GM10266 (cell line): ENCODE measurements around the gene PLEKHG5.

Experiments
- DNase-seq: peaks from one replicate; pipeline ENCODE4 v3.0.0; 2012; ENCODE audit errors: extremely low spot score
- TF ChIP-seq, protein P1 (sequence below): IDR thresholded peaks from 2 replicates; pipeline ENCODE4 v1.5.1; 2012; ENCODE audit warnings: mild to moderate bottlenecking, low read depth; ENCODE audit not compliant: control insufficient read depth, insufficient read depth; ENCODE audit errors: missing control alignments

The PLEKHG5 gene

DNA sequence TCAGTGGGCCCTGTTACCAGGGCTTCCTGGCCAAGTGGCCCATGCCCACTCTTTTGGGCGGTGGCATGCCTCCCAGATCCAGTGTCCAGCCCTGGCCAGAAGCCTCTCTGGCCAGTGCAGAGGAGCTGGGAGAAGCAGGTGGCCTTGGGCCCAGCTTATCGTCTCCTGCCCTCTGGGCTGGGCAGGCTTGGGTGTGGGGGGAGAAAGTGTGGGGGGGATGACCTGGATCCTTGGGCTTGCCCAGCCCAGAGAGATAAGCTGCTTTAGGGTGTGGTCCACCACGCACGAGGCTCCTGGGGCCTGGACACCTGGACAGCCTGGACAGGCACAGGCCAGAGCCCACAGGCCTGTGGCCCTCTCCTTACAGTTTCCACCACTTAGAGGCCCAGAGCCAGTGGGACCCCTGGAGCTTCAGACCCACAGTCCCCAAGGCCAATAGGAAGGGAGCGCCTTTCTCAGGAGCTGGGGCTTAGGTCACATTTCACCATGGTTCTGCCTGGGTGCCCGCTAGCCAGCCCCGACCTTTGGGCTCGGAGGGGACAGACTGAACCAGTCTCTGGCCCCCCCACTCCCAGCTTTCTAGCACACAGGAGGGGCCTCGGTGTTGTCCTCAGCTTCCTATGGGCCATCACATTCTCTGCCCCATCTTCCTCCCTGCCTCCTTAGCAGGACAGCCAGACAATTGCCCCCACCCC lies 65.0 kb downstream of the PLEKHG5 start:
- DNase-seq, result no peak

DNA sequence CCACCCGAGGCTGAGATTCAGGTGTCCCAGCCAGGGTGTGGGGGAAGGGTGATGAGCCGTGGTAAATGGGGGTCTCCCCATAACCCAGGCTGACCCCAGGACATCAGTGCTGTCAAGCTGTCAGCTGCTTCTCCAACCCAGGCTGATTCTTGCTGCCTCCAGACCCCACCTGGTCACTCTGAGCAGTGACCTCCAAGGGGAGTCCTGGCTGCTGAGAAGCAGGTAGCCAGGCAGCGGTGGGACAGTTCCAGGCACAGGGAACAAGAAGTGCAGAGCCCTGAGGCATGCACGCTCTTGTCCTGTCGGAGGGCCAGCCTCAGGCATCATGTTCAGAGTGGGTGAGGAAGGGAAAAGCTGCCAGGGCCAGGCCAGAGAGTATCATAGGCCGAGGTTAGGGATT lies 65.8 kb downstream of the PLEKHG5 start:
- no peak for DNase-seq
- TF ChIP-seq, protein P1, sequence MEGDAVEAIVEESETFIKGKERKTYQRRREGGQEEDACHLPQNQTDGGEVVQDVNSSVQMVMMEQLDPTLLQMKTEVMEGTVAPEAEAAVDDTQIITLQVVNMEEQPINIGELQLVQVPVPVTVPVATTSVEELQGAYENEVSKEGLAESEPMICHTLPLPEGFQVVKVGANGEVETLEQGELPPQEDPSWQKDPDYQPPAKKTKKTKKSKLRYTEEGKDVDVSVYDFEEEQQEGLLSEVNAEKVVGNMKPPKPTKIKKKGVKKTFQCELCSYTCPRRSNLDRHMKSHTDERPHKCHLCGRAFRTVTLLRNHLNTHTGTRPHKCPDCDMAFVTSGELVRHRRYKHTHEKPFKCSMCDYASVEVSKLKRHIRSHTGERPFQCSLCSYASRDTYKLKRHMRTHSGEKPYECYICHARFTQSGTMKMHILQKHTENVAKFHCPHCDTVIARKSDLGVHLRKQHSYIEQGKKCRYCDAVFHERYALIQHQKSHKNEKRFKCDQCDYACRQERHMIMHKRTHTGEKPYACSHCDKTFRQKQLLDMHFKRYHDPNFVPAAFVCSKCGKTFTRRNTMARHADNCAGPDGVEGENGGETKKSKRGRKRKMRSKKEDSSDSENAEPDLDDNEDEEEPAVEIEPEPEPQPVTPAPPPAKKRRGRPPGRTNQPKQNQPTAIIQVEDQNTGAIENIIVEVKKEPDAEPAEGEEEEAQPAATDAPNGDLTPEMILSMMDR, result no peak

More for the DNA sequence above, 65.0 kb downstream of the PLEKHG5 start:
- TF ChIP-seq, protein P1, result no peak

DNA sequence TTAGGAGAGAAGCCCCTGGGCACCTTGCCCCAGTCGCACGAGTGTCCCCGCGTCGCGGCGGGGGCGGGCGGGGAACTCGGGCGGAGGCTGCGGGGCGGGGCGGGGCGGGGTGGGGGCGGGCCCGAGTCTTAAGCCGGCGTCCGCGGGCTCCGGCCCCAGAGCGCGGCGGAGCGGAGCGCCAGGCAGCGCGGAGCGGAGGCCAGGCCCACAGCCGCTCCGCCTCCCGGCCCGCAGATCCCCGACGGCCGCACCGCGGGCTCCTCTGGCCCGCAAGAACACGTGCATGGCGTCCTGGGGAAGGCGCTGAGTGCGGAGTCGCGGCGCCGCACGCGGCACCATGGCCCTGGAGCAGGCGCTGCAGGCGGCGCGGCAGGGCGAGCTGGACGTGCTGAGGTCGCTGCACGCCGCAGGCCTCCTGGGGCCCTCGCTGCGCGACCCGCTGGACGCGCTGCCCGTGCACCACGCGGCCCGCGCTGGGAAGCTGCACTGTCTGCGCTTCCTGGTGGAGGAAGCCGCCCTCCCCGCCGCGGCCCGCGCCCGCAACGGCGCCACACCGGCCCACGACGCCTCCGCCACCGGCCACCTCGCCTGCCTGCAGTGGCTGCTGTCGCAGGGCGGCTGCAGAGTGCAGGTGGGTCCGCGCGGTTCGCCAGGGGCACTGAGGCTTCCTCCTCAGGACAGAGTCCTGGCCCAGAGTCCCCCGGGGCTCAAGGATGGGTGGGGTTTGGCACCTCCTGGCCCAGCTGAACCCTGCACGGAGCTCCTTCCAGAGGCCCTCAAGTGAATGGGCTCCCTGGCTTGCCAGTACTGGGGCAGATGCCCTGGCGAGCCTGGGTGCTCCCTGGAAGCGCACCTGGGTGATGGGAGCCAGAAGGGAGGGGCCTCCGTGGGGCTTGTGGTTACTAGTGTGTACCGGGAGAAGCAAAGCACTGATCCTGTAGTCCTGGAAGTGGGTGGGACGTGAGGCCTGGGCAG lies 66.6 kb downstream of the PLEKHG5 start, which contains the start of gene ESPN:
TSS of gene ESPN (plus strand) at position 158 of the 975 bp plus-strand sequence. CDS start at position 338, 180 bp downstream.
- TF ChIP-seq, protein P1, result no peak
- peak; percentile 81 for DNase-seq

DNA sequence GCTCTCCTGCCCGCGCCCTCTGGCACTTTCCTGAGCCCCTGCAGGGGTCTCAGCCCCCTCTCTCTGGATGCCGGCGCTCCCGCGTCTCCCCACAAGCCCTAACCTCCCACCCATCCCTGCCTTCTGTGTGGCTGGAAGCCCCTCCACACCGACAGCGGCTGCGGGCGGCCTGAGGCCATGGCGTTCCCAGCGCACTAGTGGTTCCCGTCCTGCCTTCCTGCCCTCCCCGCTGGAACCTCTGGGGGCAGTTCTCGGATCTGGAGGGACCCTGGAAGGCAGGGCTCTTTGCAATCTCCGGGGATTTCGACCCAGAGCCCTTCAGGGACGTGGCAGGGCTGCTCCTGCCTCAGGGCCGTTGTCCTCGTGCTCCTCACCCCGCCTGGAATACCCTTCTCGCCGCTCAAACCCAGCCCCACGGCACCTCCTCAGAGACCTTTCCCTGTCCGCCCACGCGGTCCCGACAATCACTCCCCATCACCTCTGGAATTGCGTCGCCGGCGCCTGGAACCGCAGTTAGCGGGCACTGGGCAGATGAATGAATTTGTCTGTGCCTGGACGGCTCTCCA lies 67.4 kb downstream of the PLEKHG5 start:
- peak; percentile 53 for DNase-seq
- TF ChIP-seq, protein P1, result no peak

DNA sequence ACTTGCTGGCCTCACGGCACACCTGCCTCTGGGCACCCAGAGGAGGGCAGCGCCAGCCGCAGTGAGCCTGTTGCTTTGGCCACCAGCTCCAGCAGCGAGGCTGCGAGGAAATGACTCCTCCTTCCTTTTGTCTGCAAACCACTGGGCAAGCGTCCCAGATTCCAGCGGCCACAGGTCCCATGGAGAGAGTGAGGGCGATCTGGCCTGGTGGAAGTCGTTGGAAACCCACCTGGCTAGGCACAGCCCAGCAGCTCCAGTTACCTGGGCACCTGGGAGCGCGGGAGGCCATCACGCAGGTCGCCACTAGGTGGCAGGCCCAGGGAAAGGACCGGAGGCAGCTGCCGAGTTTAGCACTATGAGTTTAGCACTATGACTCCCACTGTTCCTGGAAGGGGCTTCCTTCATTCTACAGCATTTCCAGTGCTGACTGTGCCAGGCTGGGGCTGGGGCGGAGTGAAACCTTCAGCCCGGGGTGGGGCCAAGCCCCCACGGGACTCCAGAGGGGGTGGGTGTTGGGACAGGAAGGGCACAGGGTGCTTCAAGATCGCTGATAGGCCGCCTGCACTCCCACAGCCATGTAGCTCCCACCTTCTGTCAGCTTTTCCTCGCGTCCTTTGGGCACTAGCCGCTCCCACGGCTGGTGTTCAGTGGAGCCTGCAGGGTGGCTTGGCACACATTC lies 68.0 kb downstream of the PLEKHG5 start:
- TF ChIP-seq, protein P1, result peak; percentile 84
- DNase-seq, result peak; percentile 89

DNA sequence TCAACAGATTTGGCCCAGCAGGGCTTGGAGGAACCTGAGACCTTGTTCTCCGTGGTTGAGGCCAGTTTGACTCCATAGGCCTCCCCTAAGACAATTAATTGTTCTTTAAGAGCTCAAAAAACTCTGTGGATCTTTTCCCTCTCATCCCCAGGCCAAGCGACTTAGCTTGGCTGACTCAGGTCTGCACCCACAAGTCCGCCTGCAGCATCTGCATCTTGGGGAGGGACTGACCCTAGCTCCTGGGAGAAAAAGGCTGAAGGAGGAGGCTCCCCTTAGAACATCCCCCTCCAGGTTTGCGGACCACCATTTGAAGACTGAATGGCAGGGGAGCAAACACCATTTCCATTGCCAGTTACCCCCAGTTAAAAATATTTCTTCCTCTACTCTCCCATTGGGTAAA lies 70.2 kb downstream of the PLEKHG5 start:
- TF ChIP-seq, protein P1, result no peak
- peak; percentile 55 for DNase-seq
